H9 (cell line): ENCODE data around the gene SLC30A5. TPM values are rescaled to one million over a fixed set of nuclear protein-coding genes. Genes with fewer than 3 reads are reported as not detected.

Experiments
- DNase-seq: peaks from one replicate; pipeline ENCODE4 v3.0.0-alpha.2; 2017
- H2AFZ ChIP-seq: one replicate; pipeline ENCODE4 v1.6.1; 2013; ENCODE audit warnings: mild to moderate bottlenecking, low read length, control low read depth, moderate library complexity
- H2AK5ac ChIP-seq: 2 replicates; pipeline ENCODE4 v1.6.1; 2013; ENCODE audit warnings: low read length, control low read depth, mixed read lengths; ENCODE audit not compliant: insufficient read length
- H2BK120ac ChIP-seq: one replicate; pipeline ENCODE4 v1.6.1; 2013; ENCODE audit warnings: low read depth, mild to moderate bottlenecking, low read length, control low read depth, inconsistent platforms; ENCODE audit not compliant: poor library complexity, severe bottlenecking
- H2BK12ac ChIP-seq: 2 replicates; pipeline ENCODE4 v1.6.1; 2013; ENCODE audit warnings: low read length, control low read depth, mixed read lengths, low read depth; ENCODE audit not compliant: insufficient read length
- H2BK15ac ChIP-seq: 2 replicates; pipeline ENCODE4 v1.6.1; 2013; ENCODE audit warnings: low read depth, low read length, control low read depth
- H2BK20ac ChIP-seq: one replicate; pipeline ENCODE4 v1.6.1; 2013; ENCODE audit warnings: low read depth, mild to moderate bottlenecking, low read length, control low read depth, inconsistent platforms; ENCODE audit not compliant: poor library complexity, severe bottlenecking
- H2BK5ac ChIP-seq: 2 replicates; pipeline ENCODE4 v1.6.1; 2013; ENCODE audit warnings: low read length, control low read depth, mixed read lengths; ENCODE audit not compliant: insufficient read length
- H3K14ac ChIP-seq: 2 replicates; pipeline ENCODE4 v1.6.1; 2013; ENCODE audit warnings: low read length, control low read depth; ENCODE audit not compliant: insufficient read depth
- H3K18ac ChIP-seq: 2 replicates; pipeline ENCODE4 v1.6.1; 2013; ENCODE audit warnings: low read depth, mild to moderate bottlenecking, mixed read lengths, low read length, control low read depth; ENCODE audit not compliant: insufficient read length
- H3K23ac ChIP-seq: 2 replicates; pipeline ENCODE4 v1.6.1; 2013; ENCODE audit warnings: low read length, control low read depth, mixed read lengths, low read depth; ENCODE audit not compliant: insufficient read length
- H3K23me2 ChIP-seq: 2 replicates; pipeline ENCODE4 v1.6.1; 2013; ENCODE audit warnings: low read depth, mild to moderate bottlenecking, mixed read lengths, low read length, control low read depth; ENCODE audit not compliant: insufficient read length, poor library complexity, severe bottlenecking
- H3K27ac ChIP-seq: 2 replicates; pipeline ENCODE4 v1.5.1; 2013; ENCODE audit warnings: low read length, control low read depth, mixed read lengths, low read depth; ENCODE audit not compliant: insufficient read length
- H3K27me3 ChIP-seq: 2 replicates; pipeline ENCODE4 v1.6.1; 2013; ENCODE audit warnings: low read length, control low read depth, inconsistent platforms; ENCODE audit not compliant: insufficient read depth
- H3K4ac ChIP-seq: 2 replicates; pipeline ENCODE4 v1.6.1; 2013; ENCODE audit warnings: low read depth, mild to moderate bottlenecking, control low read depth, inconsistent platforms, low read length, moderate library complexity
- H3K4me1 ChIP-seq: 2 replicates; pipeline ENCODE4 v1.6.1; 2013; ENCODE audit warnings: low read length, control low read depth, inconsistent platforms; ENCODE audit not compliant: insufficient read depth
- H3K4me2 ChIP-seq: 2 replicates; pipeline ENCODE4 v1.6.1; 2013; ENCODE audit warnings: low read length, control low read depth, mixed read lengths; ENCODE audit not compliant: insufficient read length, insufficient read depth
- H3K56ac ChIP-seq: 2 replicates; pipeline ENCODE4 v1.6.1; 2013; ENCODE audit warnings: low read depth, mild to moderate bottlenecking, mixed read lengths, low read length, control low read depth; ENCODE audit not compliant: insufficient read length
- H3K79me1 ChIP-seq: 2 replicates; pipeline ENCODE4 v1.6.1; 2013; ENCODE audit warnings: low read depth, mild to moderate bottlenecking, moderate library complexity, low read length, control low read depth, inconsistent platforms; ENCODE audit not compliant: insufficient read depth, poor library complexity, severe bottlenecking
- H3K79me2 ChIP-seq: 2 replicates; pipeline ENCODE4 v1.6.1; 2013; ENCODE audit warnings: low read length, control low read depth, inconsistent platforms; ENCODE audit not compliant: insufficient read depth
- H3K9ac ChIP-seq: 2 replicates; pipeline ENCODE4 v1.6.1; 2013; ENCODE audit warnings: low read length, control low read depth, mixed read lengths; ENCODE audit not compliant: insufficient read length; ENCODE audit errors: extremely low read depth
- H3K9me3 ChIP-seq: one replicate; pipeline ENCODE4 v1.6.1; 2013; ENCODE audit warnings: low read depth, low read length, inconsistent platforms; ENCODE audit not compliant: control insufficient read depth
- H3T11ph ChIP-seq: one replicate; pipeline ENCODE4 v1.6.1; 2013; ENCODE audit warnings: mild to moderate bottlenecking, low read length, control low read depth, inconsistent platforms
- H4K20me1 ChIP-seq: one replicate; pipeline ENCODE4 v1.6.1; 2013; ENCODE audit not compliant: control insufficient read depth, insufficient read length, insufficient read depth
- H4K5ac ChIP-seq: 2 replicates; pipeline ENCODE4 v1.6.1; 2013; ENCODE audit warnings: low read depth, mild to moderate bottlenecking, mixed read lengths, low read length, control low read depth; ENCODE audit not compliant: insufficient read length
- H4K8ac ChIP-seq: replicated peaks from 2 replicates; pipeline ENCODE4 v1.6.1; 2013; ENCODE audit warnings: low read length, control low read depth, mixed read lengths, low read depth; ENCODE audit not compliant: insufficient read length
- H4K91ac ChIP-seq: 2 replicates; pipeline ENCODE4 v1.6.1; 2013; ENCODE audit warnings: low read depth, mild to moderate bottlenecking, moderate library complexity, mixed read lengths, low read length, control low read depth; ENCODE audit not compliant: insufficient read length
- H3K27ac Mint-ChIP-seq, 3 experiments: 2 replicates in 2 of 3; 3 replicates in 1 of 3; pipeline ENCODE4 v1.8.0; 2020 to 2021; ENCODE audit warnings: mixed read lengths in 3 of 3, mild to moderate bottlenecking in 1 of 3, moderate library complexity in 1 of 3
- H3K27me3 Mint-ChIP-seq: 2 replicates; pipeline ENCODE4 v1.8.0; 2021; ENCODE audit warnings: low read depth, mild to moderate bottlenecking, moderate library complexity, mixed read lengths
- H3K36me3 Mint-ChIP-seq, 3 experiments: 2 replicates in 2 of 3; 3 replicates in 1 of 3; pipeline ENCODE4 v1.8.0; 2020 to 2021; ENCODE audit warnings: low read depth in 3 of 3, mixed read lengths in 3 of 3; ENCODE audit not compliant: insufficient read depth in 1 of 3
- H3K4me1 Mint-ChIP-seq, 2 experiments: 2 replicates each; pipeline ENCODE4 v1.8.0; 2020; ENCODE audit warnings: mixed read lengths in 2 of 2
- H3K4me3 Mint-ChIP-seq, 2 experiments: 2 replicates in 1 of 2; 3 replicates in 1 of 2; pipeline ENCODE4 v1.8.0; 2020 to 2021; ENCODE audit warnings: mild to moderate bottlenecking in 2 of 2, mixed read lengths in 2 of 2, moderate library complexity in 1 of 2
- H3K9me3 Mint-ChIP-seq, 2 experiments: 2 replicates in 1 of 2; 3 replicates in 1 of 2; pipeline ENCODE4 v1.8.0; 2020; ENCODE audit warnings: mild to moderate bottlenecking in 2 of 2, mixed read lengths in 2 of 2, moderate library complexity in 1 of 2
- CTCF ChIP-seq: fragments of 200-600 bp; sonication (generic); conservative IDR thresholded peaks from 3 replicates; pipeline ENCODE4 v1.8.0; 2021; ENCODE audit warnings: antibody characterized with exemption, mild to moderate bottlenecking
- WGBS: extraction: QIAGEN DNeasy Blood & Tissue Kit; methylation state at CpG from one replicate; pipeline ENCODE4 v1.1.7; 2013; ENCODE audit warnings: missing lambda C conversion rate, low lambda C conversion rate, mixed read lengths; ENCODE audit not compliant: insufficient read length; ENCODE audit errors: extremely low coverage; 5-methylcytosine and 5-hydroxymethylcytosine counted together
- total RNA-seq: library from RNA; stranded (reverse); gene quantifications from 2 replicates; pipeline ENCODE4 v1.2.1, GENCODE V29; 2021

The SLC30A5 gene
- total RNA-seq, 1 experiment from 2014 or later: 33.7 TPM

- no peaks in the 10 kb centered on the region for H3K79me2 ChIP-seq
- peaks cover 3% of the 10 kb centered on the region; the same call in 1 of the 2 replicates for H3K4me1 ChIP-seq
- no peak overlapping the region for H4K8ac ChIP-seq
- H2BK5ac ChIP-seq: no peak overlapping the region
- H3K79me1 ChIP-seq: no peaks in the 10 kb centered on the region
- no peaks in the 10 kb centered on the region for H3K23me2 ChIP-seq
- Mint-ChIP-seq H3K27ac (no peak overlapping the region), H3K27me3 (no peaks in the 10 kb centered on the region), H3K4me1 (peaks cover 12 to 13% of the 10 kb centered on the region in 2 experiments), H3K36me3 (no peaks in the 10 kb centered on the region), H3K9me3 (peaks cover 9 to 10% of the 10 kb centered on the region in 2 experiments; a peak in 4 of 5 replicates), H3K4me3 (no peak overlapping the region)
- H3K9ac ChIP-seq: no peak overlapping the region
- no peak overlapping the region for H3K18ac ChIP-seq
- H2AFZ ChIP-seq: no peak overlapping the region
- no CpG with 5 or more reads among the region's 5 CpGs for WGBS
- H2BK20ac ChIP-seq: no peak overlapping the region
- H4K5ac ChIP-seq: no peak overlapping the region
- no peak overlapping the region for H2BK120ac ChIP-seq
- no peak overlapping the region for H2BK15ac ChIP-seq
- no peak overlapping the region for H3K4me2 ChIP-seq
- no peak for DNase-seq
- H3K56ac ChIP-seq: no peak overlapping the region
- no peak overlapping the region for H2BK12ac ChIP-seq
- no peak overlapping the region for H3K4ac ChIP-seq
- no peak for TF ChIP-seq CTCF
- H3T11ph ChIP-seq: no peak overlapping the region
- H3K23ac ChIP-seq: no peak overlapping the region
- no peak overlapping the region for H3K14ac ChIP-seq
- no peaks in the 10 kb centered on the region for H3K9me3 ChIP-seq
- no peak overlapping the region for H2AK5ac ChIP-seq
- H4K20me1 ChIP-seq: no peaks in the 10 kb centered on the region
- H3K27ac ChIP-seq: no peak overlapping the region
- no peak overlapping the region for H4K91ac ChIP-seq
- H3K27me3 ChIP-seq: no peaks in the 10 kb centered on the region
These were observed 44.0 kb downstream of the SLC30A5 start for GRCh38 chr5:69137807-69138206.
